ENCODE measurements around the gene CATSPER3.

DNA sequence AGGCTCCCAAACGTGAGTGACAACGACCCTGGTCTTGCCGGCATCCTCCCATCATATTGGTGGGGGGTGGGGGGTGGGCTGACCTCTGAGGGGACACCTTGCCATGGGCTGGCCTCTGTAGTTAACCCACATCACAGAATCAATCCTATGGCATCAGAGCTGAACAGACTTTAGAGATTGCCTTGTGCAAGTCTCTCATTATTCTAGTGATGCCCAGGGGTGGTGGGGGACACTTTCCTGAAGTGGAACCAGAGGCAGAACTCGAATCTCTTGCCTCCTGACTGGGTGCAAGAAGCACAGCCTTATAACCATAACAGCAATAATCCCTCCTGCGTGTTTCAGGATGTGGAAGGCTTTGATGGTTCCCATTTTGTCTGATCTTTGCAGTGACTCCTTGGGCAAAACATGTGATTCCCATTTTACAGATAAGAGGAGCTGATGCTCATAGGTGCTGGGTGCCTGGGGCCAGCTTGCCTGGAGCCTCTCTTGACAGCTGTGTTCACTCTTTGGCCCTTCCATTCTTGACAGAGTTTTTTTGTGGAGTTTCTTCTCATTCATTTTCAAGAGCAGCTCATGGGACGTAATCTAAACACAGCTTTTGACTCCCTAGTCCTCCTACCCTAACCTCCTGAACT is 84.9 kb downstream of the CATSPER3 start:
- TF ChIP-seq, protein P1, sequence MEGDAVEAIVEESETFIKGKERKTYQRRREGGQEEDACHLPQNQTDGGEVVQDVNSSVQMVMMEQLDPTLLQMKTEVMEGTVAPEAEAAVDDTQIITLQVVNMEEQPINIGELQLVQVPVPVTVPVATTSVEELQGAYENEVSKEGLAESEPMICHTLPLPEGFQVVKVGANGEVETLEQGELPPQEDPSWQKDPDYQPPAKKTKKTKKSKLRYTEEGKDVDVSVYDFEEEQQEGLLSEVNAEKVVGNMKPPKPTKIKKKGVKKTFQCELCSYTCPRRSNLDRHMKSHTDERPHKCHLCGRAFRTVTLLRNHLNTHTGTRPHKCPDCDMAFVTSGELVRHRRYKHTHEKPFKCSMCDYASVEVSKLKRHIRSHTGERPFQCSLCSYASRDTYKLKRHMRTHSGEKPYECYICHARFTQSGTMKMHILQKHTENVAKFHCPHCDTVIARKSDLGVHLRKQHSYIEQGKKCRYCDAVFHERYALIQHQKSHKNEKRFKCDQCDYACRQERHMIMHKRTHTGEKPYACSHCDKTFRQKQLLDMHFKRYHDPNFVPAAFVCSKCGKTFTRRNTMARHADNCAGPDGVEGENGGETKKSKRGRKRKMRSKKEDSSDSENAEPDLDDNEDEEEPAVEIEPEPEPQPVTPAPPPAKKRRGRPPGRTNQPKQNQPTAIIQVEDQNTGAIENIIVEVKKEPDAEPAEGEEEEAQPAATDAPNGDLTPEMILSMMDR (IDR thresholded peaks at IDR 0.05): no peak
- no peak for TF ChIP-seq POLR2A (IDR thresholded peaks at IDR 0.05)
